ENCODE data around the gene HTR7.

The HTR7 gene

GRCh38 chr10:90805206-90805605 is 52.6 kb downstream of the HTR7 start:
- DNase-seq (ENCODE audit: low read depth in 2 of 3, low spot score in 2 of 3) = no peak

- no peak for DNase-seq (ENCODE audit: low read depth in 2 of 3, low spot score in 2 of 3)
These were observed 53.5 kb downstream of the HTR7 start for GRCh38 chr10:90804354-90804753.

GRCh38 chr10:90801608-90802007 is 56.2 kb downstream of the HTR7 start:
- DNase-seq (ENCODE audit: low read depth in 2 of 3, low spot score in 2 of 3) = no peak

DNA sequence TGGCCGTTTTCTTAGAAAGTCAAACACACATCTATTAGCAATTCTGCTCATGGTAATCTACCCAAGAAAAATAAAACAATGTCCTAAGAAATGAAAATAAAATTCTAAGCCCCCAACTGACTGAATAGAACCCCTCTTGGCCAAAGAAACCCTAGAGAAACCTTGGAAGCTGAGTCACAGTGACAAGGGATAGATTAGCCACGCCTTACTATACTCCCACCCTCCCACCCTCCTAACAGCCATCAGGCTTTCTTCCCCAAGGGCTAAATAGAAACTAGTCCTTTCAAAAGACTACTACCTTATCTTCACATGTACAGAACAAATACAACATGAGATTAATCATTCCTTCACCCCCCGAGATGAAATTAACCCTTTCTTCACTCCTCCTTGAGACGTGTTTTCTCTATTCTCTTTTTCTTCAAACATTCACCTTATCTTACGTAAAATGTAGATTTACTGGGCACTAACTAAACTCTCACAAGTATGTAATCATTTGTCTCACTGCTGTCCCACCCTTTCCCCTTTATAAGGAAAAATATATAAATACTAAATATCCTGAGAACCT is 57.5 kb downstream of the HTR7 start:
- no peak for DNase-seq (ENCODE audit: low read depth in 2 of 3, low spot score in 2 of 3)

DNA sequence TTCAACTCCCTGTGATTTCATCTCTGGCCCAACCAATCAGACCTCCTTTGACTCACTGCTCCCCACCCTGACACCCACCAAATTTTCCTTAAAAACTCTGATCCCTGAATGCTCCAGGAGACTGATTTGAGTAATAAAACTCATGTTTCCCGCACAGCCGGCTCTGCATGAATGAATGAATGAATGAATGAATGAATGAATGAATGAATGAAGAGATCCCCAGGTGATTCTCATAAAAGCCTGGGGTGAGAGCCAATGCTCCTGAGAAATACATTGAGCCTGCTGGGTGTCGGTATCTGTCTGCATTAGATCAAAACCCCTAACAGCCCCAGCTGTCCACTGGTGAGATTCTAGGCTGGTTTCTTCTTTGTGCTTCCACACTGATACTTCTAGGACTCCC is 58.7 kb downstream of the HTR7 start:
- DNase-seq (ENCODE audit: low read depth in 2 of 3, low spot score in 2 of 3) = no peak

GRCh38 chr10:90798482-90798881 is 59.4 kb downstream of the HTR7 start:
- no peak for DNase-seq (ENCODE audit: low read depth in 2 of 3, low spot score in 2 of 3)

GRCh38 chr10:90790422-90790821 is 67.4 kb downstream of the HTR7 start:
- DNase-seq (ENCODE audit: low read depth in 2 of 3, low spot score in 2 of 3) = no peak

DNA sequence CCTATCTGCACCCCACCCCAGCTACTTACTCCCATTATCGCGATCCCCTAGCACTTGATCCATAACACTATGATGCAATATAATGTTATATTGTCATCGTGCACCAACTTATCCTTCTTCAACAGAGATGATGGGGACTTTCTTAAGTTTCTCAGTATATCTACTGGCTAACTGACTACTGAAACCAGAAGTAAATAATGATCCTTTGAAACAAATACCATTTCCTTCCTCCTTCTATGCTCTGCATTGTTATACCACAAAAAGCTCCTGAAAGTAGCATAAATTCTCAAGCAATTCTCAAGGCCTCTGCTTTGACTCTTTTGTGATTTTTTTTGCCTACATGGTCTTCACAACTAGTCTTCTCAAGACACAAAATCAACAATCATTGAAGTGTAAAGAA is 68.9 kb downstream of the HTR7 start:
- DNase-seq (ENCODE audit: low read depth in 2 of 3, low spot score in 2 of 3) = no peak

DNA sequence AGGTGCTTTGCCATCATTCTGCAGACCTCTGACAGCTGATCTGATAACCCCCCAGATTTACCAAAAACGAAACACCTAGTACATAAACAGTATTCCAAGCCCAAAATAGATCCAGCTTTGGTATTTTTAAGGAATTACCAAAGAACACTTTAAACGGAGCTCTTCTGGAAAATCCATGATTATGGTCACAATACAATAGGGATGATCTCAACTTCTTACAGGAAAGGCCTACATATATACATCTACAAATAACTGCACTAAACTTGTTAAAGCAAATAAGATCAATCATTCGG is 69.7 kb downstream of the HTR7 start:
- DNase-seq (ENCODE audit: low read depth in 2 of 3, low spot score in 2 of 3) = no peak

- no peak for DNase-seq (ENCODE audit: low read depth in 2 of 3, low spot score in 2 of 3)
These were observed 70.2 kb downstream of the HTR7 start for GRCh38 chr10:90787393-90788198.

DNA sequence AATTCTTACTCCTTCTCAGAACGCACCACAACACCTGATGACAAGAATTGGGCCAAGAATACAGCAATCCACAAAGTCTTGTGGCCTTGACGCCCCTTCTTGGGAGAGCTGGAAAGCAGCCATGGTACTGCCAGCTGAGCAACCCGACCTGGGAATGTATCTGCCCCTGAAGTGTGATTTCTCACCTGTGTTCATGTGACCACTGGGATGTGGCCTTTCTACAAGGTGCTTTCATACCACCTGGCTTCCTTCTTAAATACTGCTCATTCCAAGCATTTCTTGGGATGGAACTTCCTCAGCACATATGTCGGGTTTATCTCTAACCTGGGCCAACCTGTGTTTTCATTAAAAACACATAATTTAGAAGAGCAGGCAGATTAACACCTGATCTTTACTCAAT is 72.1 kb downstream of the HTR7 start:
- no peak for DNase-seq (ENCODE audit: low read depth in 2 of 3, low spot score in 2 of 3)

- DNase-seq (ENCODE audit: low read depth in 2 of 3, low spot score in 2 of 3) = no peak
These were observed 73.1 kb downstream of the HTR7 start for GRCh38 chr10:90784771-90785170.

GRCh38 chr10:90780488-90780887 is 77.4 kb downstream of the HTR7 start:
- no peak for DNase-seq (ENCODE audit: low read depth in 2 of 3, low spot score in 2 of 3)

DNA sequence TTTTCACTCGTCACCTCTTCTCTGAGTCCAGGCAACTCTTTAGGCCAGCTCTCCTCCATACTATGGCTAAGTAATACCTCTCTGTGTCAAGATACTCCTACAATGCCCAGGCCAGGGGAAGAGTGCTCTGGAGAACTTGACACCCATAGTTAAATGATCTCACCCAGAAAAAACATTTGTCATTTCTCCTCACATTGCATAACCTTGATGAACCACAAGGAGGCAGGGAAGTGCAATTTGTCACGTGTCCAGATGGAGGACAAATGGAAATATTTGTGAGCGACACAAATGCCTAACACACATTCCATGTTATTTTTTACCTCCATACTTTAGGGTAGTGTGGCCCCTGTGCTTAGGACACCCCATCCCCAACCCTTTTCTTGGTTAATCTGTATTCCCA is 78.3 kb downstream of the HTR7 start:
- no peak for DNase-seq (ENCODE audit: low read depth in 2 of 3, low spot score in 2 of 3)

DNA sequence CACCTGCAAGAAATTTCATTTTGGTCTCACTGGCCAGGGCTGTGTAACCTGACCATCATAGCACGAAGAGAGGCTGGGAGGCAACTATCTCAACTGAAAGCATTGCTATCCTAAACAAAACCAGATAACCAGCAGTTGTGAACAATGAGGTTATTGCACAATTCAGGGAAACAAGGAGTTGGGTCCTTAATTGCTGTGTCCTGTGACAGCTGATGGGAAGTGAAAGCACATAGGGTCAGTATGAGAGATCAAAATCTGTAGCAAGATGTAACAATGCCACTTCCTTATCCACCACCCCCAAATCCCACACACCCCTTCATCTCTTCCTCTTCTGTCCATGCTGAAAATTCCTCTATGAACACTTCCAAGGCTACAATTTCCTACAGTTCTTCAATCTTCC is 80.2 kb downstream of the HTR7 start:
- DNase-seq (ENCODE audit: low read depth in 2 of 3, low spot score in 2 of 3) = no peak

DNA sequence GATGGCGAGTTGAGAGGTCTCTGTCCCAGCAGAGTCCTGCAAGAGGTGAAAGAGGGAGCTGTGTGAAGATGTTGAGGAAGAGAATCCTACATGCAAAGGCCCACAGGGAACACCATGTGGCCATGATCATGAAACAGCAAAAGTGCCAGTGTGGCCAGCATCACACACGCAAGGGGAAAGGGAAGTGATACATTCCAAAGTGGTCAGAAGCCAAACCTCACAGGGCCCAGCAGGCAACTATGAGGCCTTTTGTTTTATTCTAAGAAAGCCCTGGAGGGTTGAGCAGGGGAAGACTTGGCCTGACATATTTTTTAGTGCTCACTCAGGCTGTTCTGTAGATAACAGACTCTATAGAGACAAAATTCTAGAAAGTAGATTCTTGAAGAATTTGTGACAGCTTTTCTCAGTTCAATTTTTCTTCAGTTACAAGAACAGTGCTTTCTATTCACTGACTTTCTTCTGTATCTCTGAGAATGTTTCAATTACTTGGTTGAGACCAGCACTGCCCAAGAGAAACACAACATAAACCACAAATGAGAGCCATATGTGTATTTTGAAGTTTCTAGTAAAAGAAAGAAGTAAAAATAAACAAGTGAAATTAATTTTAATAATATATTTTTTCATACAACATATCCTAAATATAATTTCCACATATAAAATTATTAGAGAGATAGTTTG is 82.3 kb downstream of the HTR7 start:
- no peak for DNase-seq (ENCODE audit: low read depth in 2 of 3, low spot score in 2 of 3)

- DNase-seq (ENCODE audit: low read depth in 2 of 3, low spot score in 2 of 3) = no peak
These were observed 87.6 kb downstream of the HTR7 start for GRCh38 chr10:90769946-90770841.

GRCh38 chr10:90751107-90751997 is 106.5 kb downstream of the HTR7 start:
- DNase-seq (ENCODE audit: low read depth in 2 of 3, low spot score in 2 of 3) = no peak

DNA sequence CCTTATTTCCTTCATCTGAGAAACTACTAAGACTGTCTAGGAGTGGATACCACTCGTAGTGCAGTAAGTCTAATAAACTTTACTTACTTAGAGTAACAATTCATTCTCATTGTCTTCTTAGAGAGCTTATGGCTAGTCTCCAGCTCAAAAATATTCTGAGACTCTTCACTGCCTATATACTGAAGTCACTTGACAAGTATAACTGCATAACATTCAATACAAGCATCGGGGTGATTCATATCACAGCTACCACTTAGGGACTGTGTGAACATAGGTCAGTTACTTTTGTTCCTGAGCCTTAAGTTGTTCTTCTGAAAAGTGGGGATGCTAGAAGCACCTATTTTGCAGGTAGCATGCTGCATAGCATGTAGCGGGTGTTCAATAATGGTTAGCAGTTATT is 111.0 kb downstream of the HTR7 start:
- no peak for DNase-seq (ENCODE audit: low read depth in 2 of 3, low spot score in 2 of 3)

DNA sequence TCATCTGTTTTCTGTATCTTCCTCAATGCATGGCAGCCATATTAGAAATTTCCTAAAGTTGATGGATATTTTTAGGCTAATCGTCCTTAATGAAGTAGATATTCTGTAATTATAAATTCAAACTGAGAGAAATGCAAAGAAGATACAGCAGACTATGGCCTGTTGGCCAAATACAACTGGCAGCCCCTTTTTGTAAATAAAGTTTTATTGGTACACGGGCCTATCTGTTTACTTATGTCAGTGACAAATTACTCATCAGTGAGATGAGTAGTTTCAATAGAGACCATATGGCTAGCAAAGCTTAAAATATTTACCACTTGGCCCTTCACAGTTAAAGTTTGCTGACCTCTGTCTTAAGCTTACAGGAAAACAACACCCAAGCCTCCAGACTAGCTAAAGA is 112.3 kb downstream of the HTR7 start:
- no peak for DNase-seq (ENCODE audit: low read depth in 2 of 3, low spot score in 2 of 3)

DNA sequence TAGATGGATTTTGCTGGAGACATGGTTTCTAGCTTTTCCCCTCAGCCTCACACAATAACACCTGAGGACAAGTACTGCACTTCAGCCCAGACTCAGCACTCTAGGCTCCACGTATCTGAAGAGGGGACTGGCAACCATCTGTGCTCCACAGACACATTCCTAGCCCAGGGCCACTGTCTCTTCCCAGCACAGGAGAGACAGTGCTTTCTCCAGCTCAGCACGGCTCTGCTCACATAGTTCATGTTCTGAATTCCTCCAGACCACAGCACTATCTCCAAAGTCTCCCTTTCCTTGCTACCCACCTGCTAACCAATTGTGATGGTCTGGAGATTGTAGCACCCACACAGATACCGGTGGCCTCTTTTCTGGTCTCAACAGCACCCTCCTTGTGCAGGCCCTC is 114.5 kb downstream of the HTR7 start:
- DNase-seq (ENCODE audit: low read depth in 2 of 3, low spot score in 2 of 3) = no peak
